GM18868 (cell line): Measurements from ENCODE around the gene REEP6.

ENCODE experiments used
- ATAC-seq: cut with Tn5 transposase; IDR thresholded peaks from one replicate; pipeline ENCODE4 v1.9.1; 2021; ENCODE audit warnings: mild to moderate bottlenecking, moderate library complexity; ENCODE audit not compliant: unreplicated experiment

Gene REEP6

GRCh38 chr19:1456121-1456900 lies 34.7 kb upstream of the REEP6 start:
- ATAC-seq = no peak

DNA sequence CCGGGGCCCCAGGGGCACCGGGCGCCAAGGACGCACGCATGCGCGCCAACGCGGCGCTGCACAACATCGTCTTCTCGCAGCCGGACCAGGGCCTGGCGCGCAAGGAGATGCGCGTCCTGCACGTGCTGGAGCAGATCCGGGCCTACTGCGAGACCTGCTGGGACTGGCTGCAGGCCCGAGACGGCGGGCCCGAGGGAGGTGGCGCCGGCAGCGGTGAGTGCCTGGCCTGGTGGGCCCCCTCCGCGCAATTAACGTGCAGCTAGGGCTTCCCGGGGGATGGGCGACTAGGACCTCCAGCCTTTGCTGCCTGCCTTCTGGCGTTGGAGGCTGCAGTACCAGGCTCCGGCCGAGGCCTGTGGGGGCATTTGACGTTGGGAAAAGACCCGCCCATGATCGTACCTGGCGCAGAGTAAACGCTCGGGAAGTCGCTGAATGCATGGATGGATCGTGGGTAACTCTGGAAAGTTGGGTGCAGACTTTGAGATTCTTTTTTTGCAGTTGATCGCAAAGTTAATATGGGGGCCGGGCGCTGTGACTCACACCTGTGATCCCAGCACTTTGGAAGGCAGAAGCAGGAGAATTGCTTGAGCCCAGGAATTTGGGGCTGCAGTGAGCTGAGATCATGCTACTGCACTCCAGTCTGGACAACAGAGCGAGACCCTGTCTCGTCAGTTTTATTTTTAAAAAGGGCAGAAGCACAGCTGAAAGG lies 33.8 kb upstream of the REEP6 start:
- no peak for ATAC-seq

GRCh38 chr19:1457892-1458291 lies 33.1 kb upstream of the REEP6 start:
- no peak for ATAC-seq

GRCh38 chr19:1459479-1459878 lies 31.5 kb upstream of the REEP6 start:
- no peak for ATAC-seq

DNA sequence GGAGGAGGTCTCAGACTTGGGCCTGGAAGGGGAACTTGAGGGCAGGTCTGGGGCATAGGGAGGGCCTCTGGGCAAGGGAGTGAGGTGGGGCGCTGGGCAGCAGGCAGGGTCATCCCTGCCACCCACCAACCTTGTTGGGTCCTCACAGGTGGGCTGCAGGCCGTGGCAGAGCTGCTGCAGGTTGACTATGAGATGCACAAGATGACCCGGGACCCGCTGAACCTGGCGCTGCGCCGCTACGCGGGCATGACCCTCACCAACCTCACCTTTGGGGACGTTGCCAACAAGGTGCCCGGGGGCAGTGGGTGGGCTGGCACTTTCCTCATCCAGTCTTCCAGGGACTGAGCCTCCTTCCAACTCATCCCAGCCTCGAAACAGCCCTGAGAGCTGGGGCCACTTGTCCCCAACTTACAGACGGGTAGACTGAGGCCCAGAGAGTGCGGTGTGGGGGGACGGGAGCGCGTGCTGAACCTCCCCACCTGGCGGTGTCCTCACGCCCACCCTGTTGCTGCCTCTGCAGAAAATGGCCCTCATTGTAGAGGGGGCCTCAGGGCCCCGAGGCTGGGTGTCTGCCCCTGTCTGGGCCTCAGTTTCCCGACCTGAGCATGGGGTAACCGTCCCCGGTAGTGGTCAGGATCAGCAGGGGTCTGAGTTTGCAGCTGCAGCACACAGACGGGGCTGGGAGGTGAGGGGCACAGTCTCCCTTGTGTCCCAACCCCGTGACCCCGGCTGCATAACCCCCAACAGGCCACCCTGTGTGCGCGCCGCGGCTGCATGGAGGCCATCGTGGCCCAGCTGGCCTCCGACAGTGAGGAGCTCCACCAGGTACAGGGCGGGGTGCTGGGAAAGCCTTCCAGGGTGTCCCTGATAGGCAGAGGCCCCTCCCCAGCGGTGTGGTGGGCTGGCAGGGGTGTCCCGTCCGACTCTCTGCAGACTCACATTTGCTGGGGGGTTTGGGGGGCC lies 30.7 kb upstream of the REEP6 start:
- no peak for ATAC-seq

GRCh38 chr19:1461862-1462261 lies 29.1 kb upstream of the REEP6 start:
- no peak for ATAC-seq

DNA sequence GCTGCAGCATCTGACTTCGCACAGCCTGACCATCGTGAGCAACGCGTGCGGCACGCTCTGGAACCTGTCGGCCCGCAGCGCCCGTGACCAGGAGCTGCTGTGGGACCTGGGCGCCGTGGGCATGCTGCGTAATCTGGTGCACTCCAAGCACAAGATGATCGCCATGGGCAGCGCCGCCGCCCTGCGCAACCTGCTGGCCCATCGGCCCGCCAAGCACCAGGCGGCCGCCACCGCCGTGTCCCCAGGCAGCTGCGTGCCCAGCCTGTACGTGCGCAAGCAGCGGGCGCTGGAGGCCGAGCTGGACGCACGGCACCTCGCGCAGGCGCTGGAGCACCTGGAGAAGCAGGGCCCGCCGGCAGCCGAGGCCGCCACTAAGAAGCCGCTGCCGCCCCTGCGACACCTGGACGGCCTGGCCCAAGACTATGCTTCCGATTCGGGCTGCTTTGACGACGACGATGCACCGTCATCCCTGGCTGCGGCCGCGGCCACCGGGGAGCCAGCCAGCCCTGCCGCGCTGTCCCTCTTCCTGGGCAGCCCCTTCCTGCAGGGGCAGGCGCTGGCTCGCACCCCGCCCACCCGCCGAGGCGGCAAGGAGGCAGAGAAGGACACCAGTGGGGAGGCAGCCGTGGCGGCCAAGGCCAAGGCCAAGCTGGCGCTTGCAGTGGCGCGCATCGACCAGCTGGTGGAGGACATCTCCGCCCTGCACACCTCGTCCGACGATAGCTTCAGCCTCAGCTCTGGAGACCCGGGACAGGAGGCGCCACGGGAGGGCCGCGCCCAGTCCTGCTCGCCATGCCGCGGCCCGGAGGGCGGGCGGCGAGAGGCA lies 25.6 kb upstream of the REEP6 start:
- ATAC-seq = no peak

DNA sequence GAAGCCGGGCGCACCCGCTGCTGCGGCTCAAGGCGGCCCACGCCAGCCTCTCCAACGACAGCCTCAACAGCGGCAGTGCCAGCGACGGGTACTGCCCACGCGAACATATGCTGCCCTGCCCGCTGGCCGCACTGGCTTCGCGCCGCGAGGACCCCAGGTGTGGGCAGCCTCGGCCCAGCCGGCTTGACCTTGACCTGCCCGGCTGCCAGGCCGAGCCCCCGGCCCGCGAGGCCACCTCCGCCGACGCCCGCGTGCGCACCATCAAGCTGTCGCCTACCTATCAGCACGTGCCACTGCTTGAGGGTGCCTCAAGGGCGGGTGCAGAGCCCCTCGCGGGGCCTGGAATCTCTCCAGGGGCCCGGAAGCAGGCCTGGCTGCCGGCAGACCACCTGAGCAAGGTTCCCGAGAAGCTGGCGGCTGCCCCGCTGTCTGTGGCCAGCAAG lies 24.9 kb upstream of the REEP6 start:
- no peak for ATAC-seq

DNA sequence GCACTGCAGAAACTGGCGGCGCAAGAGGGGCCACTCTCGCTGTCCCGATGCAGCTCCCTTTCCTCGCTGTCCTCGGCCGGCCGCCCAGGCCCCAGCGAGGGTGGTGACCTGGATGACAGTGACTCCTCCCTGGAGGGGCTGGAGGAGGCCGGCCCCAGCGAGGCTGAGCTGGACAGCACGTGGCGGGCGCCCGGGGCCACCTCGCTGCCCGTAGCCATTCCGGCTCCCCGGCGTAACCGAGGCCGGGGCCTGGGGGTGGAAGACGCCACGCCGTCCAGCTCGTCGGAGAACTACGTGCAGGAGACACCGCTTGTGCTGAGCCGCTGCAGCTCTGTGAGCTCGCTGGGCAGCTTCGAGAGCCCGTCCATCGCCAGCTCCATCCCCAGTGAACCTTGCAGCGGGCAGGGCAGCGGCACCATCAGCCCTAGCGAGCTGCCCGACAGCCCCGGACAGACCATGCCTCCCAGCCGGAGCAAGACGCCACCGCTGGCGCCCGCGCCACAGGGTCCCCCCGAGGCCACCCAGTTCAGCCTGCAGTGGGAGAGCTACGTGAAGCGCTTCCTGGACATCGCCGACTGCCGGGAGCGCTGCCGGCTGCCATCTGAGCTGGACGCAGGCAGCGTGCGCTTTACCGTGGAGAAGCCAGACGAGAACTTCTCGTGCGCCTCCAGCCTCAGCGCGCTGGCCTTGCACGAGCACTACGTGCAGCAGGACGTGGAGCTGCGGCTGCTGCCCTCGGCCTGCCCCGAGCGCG lies 24.3 kb upstream of the REEP6 start:
- no peak for ATAC-seq

- ATAC-seq = no peak
These were observed 23.8 kb upstream of the REEP6 start for GRCh38 chr19:1467215-1467489.

DNA sequence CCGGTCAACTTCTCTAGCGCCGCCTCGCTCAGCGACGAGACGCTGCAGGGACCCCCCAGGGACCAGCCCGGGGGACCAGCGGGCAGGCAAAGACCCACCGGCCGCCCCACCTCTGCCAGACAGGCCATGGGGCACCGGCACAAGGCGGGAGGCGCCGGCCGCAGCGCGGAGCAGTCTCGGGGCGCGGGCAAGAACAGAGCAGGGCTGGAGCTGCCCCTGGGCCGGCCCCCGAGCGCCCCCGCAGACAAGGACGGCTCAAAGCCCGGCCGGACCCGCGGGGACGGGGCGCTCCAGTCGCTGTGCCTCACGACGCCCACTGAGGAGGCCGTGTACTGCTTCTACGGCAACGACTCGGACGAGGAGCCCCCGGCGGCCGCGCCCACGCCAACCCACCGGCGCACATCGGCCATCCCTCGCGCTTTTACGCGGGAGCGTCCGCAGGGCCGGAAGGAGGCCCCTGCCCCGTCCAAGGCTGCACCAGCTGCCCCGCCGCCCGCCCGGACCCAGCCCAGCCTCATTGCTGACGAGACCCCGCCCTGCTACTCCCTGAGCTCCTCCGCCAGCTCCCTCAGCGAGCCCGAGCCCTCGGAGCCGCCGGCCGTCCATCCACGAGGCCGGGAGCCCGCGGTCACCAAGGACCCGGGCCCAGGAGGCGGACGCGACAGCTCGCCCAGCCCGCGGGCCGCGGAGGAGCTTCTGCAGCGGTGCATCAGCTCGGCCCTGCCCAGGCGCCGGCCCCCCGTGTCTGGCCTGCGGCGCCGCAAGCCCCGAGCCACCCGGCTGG lies 23.3 kb upstream of the REEP6 start:
- ATAC-seq = no peak

DNA sequence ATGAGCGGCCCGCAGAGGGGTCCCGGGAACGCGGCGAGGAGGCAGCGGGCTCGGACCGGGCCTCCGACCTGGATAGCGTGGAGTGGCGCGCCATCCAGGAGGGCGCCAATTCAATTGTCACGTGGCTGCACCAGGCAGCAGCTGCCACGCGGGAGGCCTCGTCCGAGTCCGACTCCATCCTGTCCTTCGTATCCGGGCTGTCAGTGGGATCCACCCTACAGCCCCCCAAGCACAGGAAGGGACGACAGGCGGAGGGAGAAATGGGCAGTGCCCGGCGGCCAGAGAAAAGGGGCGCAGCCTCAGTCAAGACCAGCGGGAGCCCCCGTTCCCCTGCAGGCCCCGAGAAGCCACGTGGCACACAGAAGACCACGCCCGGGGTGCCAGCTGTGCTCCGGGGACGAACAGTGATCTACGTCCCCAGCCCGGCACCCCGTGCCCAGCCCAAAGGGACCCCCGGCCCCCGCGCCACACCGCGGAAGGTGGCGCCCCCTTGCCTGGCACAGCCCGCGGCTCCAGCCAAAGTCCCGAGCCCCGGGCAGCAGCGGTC lies 22.6 kb upstream of the REEP6 start:
- ATAC-seq = no peak

DNA sequence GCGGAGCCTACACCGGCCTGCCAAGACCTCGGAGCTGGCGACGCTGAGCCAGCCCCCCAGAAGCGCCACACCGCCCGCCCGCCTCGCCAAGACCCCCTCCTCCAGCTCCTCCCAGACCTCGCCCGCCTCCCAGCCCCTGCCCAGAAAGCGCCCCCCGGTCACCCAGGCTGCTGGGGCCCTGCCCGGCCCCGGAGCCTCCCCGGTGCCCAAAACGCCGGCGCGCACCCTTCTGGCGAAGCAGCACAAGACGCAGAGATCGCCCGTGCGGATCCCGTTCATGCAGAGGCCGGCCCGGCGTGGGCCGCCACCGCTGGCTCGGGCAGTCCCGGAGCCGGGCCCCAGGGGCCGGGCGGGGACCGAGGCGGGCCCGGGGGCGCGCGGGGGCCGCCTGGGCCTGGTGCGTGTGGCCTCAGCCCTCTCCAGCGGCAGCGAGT lies 22.1 kb upstream of the REEP6 start:
- no peak for ATAC-seq

- no peak for ATAC-seq
These were observed 21.5 kb upstream of the REEP6 start for GRCh38 chr19:1469255-1470054.

DNA sequence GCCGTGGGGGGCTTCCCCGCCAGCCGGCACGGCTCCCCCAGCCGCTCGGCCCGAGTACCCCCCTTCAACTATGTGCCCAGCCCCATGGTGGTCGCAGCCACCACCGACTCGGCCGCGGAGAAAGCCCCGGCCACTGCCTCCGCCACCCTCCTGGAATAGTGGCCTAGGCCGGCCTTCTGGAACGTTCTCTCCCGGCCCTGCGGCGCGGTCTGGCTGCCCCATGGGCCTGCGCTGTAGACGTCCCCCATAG lies 21.0 kb upstream of the REEP6 start:
- no peak for ATAC-seq

DNA sequence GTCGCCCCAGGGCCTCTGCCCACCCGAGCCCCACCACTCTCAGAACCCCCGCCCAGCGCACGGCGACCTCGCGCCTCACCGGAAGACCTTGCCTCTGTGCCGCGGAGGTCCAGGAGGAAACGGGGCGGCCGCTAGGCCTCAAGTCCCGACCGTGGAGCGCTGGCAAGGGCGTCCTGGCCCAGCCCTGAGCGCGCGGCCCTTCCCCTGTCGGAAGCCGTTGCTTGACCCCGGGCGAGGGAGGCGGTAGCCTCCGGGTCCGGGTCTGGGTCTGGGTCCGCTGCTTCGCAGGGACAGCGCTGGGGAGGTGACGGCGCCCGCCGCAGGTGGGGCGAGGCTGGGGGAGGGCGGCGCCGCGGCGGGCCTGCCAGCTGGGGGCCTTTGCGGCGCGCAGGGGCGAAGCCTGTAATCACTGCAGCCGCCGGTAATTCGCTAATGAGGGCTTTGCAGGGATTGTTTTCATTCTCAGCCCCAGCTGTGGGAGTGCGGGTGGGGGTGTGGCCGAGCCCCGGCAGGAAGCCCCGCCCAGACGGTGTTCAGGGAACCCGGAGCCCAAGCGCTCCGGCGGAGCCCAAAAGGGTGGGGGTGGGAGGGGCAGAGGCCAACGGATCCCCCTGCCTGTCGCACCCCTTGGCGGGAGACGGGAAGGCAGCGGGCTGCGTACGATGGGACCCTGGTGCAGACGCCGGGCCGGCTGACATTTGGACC lies 20.5 kb upstream of the REEP6 start:
- ATAC-seq = no peak

GRCh38 chr19:1471010-1471514 lies 19.9 kb upstream of the REEP6 start:
- no peak for ATAC-seq
